COLO668 (cell line): ENCODE measurements around the gene RSAD1.
A peak's percentile ranks its signal among the peaks of the same experiment; 100 is the strongest.
"Not testable (repeated sequence)": the region's sequence is repeated elsewhere in the genome, so short reads cannot be mapped to it uniquely, and the experiment has no call there.

Experiments used
- DNase-seq: peaks from one replicate; lab custom pipeline; 2025; ENCODE audit not compliant: unreplicated experiment; lab: John Stamatoyannopoulos, UW

Gene RSAD1

DNA sequence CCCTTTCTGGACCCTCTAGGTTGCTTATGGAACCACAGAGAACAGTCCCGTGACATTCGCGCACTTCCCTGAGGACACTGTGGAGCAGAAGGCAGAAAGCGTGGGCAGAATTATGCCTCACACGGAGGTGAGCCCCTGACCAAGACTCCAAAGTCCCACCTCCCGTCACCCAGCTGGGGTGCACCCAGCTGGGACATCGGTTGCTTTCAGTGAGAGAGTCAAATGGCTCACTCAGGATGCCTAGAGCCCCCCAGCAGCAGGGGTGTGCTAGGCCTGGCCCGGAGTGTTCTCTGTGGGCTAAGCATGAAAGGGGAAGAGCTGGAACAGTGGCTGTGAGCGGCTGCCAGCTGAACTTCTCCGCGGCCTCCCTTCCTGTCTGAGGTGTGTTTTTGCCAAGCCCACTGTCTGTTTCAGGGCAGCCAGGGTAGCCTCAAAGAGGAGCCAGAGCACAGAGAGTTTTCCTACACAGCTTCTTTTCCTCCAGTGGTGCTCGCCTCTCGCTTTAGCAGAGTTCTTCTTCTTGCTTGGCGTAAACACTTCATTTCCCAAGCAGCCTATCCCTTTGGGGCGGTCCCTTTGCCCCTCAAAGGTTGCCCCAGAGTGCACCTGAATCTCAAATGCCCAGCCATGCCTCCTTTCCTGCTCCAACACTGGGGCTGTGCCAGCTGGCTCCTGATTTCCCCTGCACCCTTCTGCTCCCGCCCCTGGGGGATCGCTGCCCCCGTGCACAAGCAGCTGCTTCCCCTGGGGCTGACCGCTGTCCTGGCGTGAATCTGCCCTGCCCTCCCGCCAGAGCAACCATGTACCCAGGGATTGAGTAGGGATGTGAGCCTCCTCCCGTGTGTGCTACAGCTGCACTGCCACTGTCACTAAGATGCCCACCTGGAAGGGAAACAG is 7.4 kb upstream of the RSAD1 start:
- no peak for DNase-seq

DNA sequence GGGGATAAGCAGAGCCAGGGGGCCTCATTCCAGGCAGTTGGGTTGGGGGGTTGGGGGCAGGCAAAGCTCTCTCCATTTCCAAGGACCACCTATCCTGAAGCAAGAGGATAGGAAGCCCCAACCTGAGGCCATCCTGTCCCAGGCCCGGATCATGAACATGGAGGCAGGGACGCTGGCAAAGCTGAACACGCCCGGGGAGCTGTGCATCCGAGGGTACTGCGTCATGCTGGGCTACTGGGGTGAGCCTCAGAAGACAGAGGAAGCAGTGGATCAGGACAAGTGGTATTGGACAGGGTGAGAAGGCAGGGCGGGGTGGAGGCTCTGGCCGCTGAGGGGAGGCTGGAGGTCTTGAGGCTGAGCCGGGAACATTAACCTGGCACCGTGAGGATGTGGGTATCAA is 6.4 kb upstream of the RSAD1 start:
- no peak for DNase-seq

DNA sequence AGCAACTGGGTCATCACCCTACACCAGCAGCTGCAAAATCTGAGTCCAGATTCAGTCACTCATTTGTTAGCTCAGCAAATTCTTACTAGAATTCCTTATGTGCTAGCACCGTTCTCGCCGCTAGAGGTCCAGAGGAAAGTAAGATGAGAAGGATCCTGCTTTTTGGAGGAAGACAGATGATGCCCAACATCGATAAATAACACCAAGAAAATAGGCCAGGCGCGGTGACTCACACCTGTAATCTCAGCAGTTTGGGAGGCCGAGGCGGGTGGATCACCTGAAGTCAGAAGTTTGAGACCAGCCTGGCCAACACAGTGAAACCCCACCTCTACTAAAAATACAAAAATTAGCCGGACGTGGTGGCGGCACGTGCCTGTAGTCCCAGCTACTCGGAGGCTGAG is 5.9 kb upstream of the RSAD1 start:
- not testable (repeated sequence) for DNase-seq

DNA sequence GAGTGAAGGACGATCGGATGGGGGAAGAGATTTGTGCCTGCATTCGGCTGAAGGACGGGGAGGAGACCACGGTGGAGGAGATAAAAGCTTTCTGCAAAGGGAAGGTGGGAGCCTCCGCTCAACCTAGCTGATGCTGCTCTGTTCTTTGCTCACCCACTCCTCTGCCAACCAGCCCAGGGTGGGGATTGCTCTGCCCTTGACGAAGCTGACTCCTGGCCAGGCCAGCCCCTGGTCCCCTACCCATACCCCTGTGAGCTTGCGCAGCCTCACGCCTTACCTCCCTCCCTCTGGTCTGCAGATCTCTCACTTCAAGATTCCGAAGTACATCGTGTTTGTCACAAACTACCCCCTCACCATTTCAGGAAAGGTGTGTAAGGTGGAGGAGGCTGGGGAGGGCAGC is 4.8 kb upstream of the RSAD1 start:
- no peak for DNase-seq

DNA sequence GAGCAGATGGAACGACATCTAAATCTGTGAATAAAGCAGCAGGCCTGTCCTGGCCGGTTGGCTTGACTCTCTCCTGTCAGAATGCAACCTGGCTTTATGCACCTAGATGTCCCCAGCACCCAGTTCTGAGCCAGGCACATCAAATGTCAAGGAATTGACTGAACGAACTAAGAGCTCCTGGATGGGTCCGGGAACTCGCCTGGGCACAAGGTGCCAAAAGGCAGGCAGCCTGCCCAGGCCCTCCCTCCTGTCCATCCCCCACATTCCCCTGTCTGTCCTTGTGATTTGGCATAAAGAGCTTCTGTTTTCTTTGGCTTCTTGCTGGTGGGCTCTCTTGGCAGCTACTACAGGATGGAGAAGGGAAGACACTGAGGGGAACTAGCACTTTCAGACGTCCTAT is 4.1 kb upstream of the RSAD1 start:
- no peak for DNase-seq

DNA sequence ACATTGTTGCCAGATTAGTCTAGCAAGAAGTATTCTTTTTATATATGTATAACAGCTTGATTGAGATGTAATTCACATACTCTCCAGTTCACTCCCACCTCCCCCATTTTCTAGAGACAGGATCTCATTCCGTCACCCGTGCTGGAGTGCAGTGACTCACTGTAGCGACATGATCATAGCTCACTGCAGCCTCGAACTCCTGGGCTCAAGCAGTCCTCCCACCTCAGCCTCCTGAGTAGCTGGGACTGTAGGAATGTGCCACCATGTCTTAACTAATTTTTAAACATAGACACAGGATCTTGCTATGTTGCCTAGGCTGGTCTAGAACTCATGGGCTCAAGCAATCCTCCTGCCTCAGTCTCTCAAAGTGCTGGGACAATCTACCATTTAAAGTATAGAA is 3.3 kb upstream of the RSAD1 start:
- no peak for DNase-seq

DNA sequence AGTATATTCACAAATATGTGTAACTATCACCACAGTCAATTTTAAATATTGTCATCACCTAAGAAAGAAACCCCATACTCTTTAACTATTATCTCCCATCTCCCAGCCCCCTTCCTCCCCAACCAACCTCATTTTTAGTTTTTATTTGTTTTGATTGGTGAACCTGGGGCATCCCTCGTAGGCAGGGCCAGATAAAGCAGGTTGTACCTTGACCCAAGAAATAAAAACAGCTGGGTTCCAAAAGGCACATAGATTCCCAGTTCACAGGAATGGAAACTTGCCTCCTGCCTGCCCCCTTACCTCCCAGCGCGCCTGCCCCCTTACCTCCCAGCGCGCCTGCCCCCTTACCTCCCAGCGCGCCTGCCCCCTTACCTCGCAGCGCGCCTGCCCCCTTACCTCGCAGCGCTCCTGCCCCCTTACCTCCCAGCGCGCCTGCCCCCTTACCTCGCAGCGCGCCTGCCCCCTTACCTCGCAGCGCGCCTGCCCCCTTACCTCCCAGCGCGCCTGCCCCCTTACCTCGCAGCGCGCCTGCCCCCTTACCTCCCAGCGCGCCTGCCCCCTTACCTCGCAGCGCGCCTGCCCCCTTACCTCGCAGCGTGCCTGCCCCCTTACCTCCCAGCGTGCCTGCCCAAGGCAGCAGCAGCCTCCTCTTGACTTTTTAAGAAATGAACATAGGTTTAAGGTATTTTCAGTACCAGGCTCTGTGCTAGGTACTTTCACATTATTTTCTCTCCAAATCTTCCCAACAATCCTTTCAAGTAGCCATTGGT is 2.7 kb upstream of the RSAD1 start:
- DNase-seq: not testable (repeated sequence)

DNA sequence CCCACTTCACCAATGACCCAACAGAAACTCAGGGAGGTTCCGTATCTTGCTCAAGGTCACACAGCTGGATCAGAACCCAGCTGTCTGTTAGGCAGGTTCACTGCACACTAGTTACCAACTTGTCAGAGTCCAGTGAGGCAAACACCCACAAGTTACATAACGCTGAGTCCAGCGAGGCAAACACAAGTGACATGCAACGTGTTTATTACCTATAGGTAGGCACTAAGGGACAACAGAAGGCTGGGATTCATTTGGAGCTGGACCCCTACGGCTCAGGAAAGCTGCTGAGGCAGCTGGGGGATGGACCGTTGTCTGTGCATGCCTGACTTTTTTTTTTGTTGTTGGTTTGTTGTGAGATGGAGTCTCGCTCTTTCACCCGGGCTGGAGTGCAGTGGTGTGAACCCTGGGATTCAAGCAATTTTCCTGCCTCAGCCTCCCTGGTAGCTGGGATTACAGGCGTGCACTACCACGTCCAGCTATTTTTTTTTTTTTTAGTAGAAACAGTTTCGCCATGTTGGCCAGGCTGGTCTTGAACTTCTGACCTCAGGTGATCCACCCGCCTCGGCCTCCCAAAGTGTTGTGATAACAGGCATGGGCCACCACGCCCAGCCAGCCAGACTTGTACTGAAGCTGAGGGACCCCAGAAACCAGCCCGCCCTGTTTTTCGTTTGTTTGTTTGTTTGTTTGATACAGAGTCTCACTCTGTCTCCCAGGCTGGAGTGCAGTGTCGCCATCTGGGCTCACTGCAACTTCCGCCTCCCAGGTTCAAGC is 1.9 kb upstream of the RSAD1 start:
- DNase-seq: no peak

DNA sequence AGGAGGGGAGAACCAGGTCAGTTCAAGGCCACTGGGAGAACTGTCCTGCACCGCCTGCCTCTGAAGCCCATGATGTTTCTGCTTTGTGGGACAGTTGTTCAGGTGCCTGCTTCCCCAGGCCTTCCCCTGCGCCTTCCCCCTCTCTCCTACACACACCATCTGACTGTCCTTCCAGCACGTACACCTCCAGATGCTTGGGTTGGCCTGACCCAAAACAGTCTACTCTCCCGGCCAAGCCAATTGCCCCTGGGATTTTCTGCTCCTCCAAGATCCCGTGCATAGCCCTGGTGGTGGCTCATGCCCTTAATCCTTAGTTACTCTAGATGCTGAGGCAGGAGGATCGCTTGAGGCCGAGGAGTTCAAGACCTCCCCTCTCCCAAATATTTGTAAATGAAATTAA is 684 bp upstream of the RSAD1 start:
- DNase-seq: no peak

DNA sequence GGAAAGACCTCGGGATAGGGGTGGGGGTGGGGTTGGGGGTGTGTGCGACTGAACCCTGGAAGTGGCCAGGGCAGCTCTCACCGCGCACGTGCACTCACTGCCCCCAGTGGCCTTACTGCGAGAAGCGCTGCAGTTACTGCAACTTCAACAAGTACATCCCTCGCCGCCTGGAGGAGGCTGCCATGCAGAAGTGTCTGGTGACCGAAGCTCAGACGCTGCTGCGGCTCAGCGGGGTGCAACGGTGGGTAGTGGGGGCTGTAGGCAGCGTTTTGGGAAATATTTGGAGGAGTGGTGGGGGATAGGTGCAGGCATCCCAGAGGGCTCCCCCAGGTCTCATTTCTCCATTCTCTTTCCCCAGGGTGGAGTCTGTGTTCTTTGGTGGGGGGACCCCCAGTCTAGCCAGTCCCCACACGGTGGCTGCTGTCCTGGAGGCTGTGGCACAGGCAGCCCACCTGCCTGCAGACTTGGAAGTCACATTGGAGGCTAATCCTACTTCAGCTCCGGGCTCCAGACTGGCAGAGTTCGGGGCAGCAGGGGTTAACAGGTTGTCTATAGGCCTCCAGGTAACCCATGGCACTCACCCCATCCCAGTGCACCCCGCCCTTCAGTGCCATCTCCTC is 972 bp downstream of the RSAD1 start:
- peak; percentile 63 for DNase-seq

DNA sequence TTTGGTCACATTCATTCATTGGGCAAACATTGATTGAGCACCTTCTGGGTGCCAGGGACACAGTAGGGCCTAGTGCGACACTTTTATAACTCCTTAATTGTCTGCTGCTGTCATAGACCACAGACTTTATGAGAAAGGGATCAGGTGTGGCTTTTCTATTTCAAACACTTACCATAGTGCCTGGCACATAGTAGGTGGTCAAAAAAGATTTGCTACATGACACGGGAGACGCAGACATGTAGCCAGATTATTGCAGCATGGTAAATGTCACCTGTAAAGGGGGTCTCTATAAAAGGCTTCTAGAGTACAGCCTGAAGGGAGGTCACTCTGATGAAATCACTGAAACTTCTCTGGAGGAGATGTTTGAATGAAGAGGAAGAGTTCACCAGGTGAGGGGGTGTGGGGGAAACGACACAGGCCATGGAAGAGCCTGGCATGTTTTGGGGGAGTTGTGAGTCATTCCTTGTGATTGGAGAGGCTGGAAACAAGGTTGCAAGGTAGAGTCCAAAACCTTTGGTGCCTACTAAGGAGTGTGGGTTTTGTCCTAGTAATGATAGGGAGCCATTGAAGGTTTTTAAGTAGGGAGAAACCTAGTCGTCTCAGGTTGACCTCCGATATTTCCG is 1.6 kb downstream of the RSAD1 start:
- DNase-seq: no peak

DNA sequence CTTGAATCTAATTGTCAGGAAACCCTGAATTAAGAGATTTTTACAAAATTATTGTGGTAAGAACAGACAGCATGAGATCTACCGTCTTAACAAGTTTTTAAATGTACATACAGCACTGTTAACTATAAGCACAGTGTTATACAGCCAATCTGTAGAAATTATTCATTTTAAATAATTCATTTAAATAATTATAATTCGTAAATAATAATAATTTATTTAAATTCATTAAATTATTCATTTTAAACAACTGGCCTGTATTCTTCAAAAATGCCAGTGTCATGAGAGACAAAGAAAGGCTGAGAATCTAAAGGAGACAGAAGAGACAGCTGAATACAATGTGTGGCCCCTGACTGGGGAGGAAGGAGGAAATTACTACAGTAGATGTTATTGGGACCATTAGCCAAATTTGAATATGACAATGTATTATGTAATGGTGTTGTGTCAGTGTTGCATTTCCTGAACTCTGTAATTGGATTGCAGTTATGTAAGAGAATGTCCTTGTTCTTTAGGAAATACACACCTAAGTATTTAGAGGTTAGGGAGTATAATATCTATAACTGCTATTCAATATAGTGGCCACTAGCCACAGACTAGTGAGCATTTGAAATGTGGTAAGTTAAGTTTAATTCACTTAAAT is 2.3 kb downstream of the RSAD1 start:
- no peak for DNase-seq

DNA sequence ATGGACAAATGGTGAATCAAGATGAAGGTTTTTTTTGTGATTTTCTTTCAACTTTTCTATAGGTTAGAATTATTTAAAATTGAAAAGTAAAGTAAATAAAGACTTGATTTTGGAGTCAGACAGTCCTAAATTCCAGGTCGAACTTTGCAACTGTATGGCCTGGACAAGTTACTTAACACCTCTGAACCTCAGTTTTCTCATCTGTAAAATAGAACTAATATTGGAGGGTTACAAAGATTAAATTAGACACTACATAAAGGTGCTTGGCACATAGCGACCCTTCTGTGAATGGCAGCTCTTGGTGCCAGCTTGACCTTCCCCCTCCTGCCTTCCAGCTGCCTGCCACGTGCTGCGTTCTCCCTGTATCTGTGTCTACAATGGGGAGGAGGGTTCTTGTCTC is 3.0 kb downstream of the RSAD1 start:
- DNase-seq: no peak

DNA sequence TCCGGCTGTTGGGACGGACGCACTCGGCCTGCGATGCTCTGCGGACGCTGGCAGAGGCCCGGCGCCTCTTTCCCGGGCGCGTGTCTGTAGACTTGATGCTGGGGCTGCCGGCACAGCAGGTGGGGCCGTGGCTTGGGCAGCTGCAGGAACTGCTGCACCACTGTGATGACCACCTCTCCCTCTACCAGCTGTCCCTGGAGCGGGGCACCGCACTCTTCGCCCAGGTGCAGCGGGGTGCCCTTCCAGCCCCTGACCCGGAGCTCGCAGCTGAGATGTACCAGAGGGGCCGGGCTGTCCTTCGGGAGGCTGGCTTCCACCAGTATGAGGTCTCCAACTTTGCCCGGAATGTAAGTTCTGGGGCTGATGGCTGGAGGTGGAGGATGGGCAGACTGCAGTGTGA is 3.5 kb downstream of the RSAD1 start:
- no peak for DNase-seq

DNA sequence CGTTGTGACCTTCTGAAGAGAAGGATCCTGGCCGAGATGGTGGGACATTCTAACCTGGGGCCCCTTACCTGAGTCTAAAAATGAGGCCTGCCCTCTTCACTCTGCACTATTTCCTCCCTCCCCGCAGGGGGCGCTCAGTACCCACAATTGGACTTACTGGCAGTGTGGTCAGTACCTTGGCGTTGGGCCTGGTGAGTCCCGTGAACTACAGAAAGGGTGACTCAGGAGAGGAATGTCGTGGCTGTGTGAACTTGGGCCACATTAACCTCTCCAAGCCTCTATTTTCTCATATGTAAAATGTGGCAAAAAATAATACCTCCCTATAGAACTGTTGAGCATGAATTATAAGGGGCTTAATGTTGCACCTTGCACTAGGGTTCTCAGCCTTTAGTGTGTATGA is 3.9 kb downstream of the RSAD1 start:
- peak; percentile 61 for DNase-seq

DNA sequence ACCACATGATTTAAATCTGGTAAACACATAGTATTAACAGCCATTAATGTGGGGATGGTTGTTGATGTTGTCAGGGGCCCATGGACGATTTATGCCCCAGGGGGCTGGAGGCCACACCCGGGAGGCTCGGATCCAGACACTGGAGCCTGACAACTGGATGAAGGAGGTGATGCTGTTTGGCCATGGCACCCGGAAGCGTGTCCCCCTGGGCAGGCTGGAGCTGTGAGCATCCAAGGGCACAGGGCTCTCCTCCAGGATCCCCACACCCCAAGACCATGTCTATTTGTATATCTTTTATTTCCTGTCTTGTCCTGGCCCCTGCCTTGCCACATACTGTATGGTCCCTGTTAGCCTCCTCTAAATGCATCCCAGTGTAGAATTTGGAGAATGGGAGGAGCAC is 4.6 kb downstream of the RSAD1 start:
- no peak for DNase-seq

DNA sequence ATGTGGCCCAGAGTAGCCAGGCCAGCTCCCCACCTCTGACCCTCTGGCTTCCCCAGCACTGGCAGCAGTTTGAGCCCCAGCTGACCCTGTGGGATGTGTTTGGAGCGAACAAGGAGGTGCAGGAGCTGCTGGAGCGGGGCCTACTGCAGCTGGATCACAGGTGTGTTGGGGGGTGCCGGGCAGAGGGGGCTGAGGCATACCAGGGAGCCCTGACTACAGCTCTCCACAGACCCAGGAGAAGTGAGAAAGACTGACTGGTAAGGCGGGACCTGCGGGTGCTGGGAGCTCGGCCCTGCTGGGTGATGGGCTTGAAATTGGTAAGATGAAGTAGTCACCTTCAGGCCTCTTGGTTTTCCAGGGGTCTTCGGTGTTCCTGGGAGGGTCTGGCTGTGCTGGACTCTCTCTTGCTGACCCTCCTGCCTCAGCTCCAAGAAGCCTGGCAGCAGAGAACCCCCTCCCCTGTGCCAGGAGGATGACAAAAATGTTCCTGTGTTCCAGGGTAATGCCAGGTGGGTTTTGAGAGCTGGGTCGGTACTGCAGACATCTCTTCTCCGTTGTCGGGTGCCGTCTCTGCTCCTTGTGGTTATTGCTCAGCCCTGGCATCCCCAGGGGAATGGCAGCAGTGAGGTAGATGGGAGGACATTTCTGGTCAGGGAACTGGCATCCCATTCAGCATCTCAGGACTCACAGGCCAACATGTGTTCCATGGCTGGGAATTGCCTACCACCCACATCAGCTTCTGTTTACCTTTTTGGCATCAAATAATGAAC is 5.9 kb downstream of the RSAD1 start:
- DNase-seq: no peak

DNA sequence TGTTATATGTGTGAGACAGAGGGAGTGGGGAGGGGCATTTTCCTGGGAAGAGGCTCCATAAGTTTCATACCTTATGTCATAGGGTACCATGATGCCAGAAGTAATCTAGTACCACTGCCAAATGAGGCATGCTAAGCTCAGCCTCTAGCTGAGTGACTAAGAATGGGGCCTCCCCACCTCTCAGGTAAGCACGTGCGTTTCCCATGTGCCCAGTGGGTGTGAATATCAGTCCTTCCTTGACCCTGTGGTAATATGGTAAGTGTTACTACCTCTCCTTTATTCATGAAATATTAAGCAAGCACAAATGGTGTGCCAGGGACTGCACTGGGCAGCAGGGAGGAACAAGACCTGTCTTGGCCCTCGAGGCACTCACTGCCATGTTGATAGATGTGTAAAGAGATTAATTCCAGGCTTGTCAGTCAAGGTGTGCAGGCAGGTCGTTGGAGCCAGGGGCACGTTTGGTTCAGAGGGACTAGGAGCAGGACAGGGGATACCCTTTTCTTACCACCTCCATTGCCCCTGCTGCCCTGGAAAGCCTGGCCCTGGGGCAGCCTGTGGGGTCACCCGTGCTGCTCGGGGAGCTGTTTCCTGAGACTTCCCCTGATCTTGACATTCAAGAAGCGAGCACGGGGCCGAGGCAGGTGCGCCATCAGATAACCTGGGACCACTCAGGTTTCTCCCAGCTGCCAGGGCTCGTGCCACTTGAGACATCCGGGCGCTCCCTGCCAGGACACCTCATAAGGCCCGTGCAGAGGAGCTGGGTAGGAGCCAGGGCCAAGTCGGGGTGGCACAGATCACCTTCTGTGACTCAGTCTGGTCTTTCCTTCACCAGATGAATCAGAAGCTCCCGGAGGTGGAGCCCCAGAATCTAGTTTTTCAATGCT is 8.8 kb downstream of the RSAD1 start:
- no peak for DNase-seq

DNA sequence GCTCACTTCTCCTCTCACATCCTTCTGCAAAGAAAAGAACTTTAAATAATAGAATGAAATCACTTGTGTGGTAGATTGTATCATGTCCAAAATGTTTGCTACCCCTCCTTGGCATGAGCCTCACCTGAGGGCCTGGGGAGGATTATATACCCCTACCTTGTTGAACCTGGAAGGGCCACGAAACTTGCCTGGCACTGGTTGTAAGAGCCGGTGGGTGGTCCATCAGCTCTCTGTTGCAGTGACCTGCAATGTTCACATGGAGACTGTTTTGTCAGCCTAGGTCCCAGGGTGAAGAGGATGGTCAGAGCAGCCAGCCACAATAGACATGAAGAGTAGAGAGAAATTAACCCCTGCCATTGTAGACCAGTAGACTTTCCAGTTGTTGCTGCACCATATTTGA is 10.2 kb downstream of the RSAD1 start:
- no peak for DNase-seq
